Activated T-helper 1 cell treated with Interleukin-2 at 50 U/mL for 16 hours (primary cell): Measurements from ENCODE around the gene CCDC14.
"Not testable (repeated sequence)": the region's sequence is repeated elsewhere in the genome, so short reads cannot be mapped to it uniquely, and the experiment has no call there.

Experiments
- DNase-seq: peaks from one replicate; pipeline ENCODE4 v3.0.0-alpha.2; 2020; ENCODE audit warnings: low read depth

The CCDC14 gene

DNA sequence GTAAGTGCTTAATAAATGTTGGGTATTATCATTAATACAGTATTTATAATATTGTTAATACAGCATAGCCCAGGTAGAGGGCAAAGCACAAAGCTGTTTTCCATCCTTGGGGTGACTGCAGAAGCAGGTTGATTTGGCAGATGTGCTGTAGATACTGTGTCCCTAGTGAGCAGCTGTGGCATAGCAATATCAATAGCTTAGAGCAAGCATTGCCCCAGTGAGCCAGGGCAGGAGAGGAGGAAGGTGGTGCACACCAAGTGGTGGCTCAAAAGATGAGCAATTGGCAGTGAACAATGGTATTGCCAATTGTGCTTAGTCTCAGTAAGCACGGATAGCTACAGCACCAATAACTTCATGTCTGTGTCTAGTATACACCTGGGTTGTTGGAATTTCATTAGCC is 5.8 kb upstream of the CCDC14 start:
- DNase-seq = not testable (repeated sequence)

DNA sequence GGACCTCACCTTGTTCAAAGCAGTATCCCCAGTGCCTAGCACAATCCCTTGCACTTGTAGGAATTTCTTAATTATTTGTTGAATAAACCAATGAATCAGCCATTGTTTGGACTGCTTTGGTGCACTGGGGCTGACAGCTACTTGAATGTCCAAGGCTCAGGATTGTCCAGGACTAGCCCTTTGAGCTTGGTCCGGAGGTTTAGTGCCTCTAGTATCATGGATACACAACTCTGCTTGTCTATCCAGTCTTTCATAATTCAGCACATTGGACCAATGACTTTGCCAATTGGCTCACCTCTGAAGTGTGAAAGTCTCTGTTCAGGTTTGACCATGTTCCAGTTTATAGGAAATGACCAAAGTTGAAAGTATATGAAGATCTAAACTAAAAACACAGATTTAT is 3.8 kb upstream of the CCDC14 start:
- not testable (repeated sequence) for DNase-seq

DNA sequence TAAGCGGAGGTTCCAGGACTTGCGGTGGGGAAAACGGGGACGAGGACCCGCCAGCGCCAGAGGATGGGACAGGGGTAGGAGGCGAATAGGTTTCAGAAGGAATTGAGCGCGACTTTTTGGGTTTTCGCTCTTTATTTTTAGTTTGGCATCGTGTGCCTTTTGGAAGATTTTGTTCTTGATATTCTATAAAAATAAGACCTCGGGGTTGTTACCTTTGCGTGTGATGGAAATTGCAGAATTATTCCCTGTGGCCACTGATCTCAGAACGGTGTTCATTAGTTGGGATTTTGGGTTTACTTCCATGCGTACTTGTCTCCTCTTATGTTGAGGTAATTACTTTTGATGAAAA is 453 bp upstream of the CCDC14 start:
- no peak for DNase-seq

- no peak for DNase-seq
Observed at GRCh38 chr3:123953735-123954134, 7.3 kb downstream of the CCDC14 start.

GRCh38 chr3:123952844-123953520 is 8.0 kb downstream of the CCDC14 start:
- no peak for DNase-seq

DNA sequence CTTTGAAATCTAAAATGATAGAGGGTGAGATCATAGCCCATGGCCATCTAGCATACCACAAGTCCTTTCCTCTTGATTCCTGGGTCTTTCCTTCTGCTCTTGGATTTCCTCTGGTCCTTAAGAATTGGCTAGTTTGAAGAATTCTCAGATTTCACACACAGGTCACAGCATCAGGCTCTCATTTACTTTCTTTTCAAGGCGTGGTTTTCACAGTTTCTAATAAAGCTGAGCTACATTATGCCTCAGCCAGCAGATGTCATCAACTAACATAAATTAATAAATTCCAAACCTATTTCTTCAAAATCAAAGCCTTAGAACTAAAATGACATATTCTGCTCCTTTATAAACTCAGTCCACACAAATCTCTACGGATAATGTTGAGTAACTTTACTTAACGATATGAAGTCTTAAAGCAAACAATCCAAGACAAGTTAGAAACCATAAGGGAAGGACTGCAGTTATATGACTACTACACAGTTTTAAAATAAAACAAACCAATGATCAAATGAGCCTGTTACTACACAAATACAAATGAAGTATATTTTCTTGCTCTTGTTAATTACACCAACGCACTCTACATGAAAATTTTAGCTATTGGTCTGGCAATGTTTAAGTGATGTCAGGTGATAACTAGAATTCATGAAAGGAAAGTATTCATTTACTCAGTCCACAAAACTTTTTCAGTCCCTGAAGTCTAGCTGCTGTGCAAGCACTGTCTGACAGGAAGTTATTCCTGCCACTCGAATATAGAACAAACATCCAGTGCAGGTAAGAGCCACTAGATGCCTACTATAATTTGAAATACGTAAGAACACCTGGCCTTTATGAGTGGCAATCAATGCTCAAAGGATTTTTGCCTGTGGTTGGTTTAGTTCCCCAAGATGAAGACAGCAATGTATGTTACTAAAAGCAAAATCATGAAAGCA is 9.2 kb downstream of the CCDC14 start:
- no peak for DNase-seq

GRCh38 chr3:123949641-123950040 is 11.4 kb downstream of the CCDC14 start:
- DNase-seq = no peak

DNA sequence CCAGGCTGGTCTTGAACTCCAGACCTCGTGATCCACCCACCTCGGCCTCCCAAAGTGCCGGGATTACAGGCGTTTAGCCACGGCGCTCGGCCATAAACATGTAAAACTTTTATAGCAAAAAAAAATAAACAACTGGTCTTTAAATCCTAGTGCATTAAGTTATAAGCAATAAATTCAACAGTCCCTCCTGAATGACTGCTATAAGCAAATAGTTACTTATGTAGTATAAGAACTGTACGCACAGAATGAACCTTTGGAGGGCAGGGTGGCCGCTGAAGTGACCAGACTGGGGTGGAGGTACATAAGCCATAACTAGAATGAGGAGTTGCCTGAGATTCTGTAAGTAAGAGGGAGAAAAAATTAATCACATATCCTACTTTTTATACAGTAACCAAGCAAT is 12.6 kb downstream of the CCDC14 start:
- DNase-seq = no peak

- DNase-seq = no peak
Observed at GRCh38 chr3:123947482-123947881, 13.5 kb downstream of the CCDC14 start.

DNA sequence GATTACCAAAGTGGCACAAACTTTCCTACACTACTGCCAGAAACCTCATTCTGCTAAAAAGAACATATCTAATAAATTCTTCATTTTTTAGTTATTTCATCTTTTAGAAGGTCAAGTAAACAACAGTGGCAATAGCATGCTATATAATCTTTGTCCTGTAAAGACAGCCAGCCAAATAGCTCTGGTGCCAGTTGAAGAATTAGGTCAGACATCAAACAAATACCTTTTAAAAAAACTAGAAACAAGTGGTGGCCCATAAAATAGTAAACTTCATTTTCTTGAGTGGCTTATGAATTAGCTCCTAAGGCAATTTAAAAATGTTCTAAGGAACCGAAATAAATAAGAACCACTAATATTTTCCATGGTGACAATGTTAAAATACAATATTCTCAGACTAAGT is 19.5 kb downstream of the CCDC14 start:
- no peak for DNase-seq

GRCh38 chr3:123941121-123941520 is 19.9 kb downstream of the CCDC14 start:
- DNase-seq = no peak

GRCh38 chr3:123939706-123940105 is 21.3 kb downstream of the CCDC14 start:
- DNase-seq = no peak

DNA sequence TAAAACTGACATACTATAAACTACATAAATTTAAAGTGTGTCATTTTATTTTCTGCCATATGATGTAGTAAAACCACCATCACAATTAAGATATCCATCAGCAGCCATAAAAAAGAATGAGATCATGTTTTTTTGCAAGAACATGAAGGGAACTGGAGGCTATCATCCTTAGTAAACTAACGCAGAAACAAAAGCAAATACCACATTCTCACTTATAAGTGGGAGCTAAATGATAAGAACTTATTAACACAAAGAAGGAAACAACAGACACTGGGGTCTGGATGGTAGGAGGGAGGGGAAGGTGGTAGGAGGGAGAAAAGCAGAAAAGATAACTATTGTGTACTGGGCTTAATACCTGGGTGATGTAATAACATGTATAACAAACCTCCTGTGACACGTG is 24.6 kb downstream of the CCDC14 start:
- DNase-seq = no peak

- DNase-seq = no peak
Observed at GRCh38 chr3:123935830-123936229, 25.2 kb downstream of the CCDC14 start.

DNA sequence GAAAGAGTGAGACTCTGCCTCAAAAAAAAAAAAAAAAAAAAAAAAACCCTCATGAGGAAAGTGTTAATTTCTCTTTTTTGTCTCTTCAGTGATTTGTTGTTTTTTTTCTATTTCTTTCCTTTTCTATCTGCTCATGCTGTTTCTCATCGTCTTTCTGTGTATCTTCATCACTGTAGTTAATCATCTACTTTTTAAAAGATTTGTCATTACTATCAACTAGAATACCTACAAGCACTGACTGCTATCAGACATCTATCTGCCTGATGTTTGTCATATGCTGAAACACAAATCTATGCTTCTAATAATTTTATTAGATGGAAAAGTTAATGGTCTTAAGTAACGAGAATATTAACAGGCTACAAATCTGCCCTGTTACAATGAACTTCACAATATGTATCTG is 26.8 kb downstream of the CCDC14 start:
- no peak for DNase-seq

GRCh38 chr3:123930445-123930844 is 30.6 kb downstream of the CCDC14 start:
- DNase-seq = no peak

- no peak for DNase-seq
Observed at GRCh38 chr3:123929325-123929724, 31.7 kb downstream of the CCDC14 start.

GRCh38 chr3:123926396-123926795 is 34.6 kb downstream of the CCDC14 start:
- DNase-seq = no peak

GRCh38 chr3:123920868-123921267 is 40.2 kb downstream of the CCDC14 start:
- DNase-seq = no peak

DNA sequence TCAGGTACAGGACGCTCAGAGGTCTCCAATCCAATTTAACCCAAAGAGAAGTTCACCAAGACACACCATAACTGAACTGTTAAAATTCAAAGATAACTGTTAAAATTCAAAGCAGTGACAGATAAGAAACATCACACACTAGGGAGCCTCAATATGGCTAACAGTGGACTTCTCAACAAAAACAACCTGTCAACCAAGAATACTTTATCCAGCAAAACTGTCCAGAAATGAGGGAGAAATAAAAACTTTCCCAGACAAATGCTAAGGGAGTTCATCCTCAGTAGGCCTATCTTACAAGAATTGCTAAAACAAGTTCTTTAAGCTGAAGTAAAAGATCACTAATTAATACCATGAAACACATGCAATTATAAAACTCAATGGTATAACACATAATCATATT is 40.6 kb downstream of the CCDC14 start:
- no peak for DNase-seq

DNA sequence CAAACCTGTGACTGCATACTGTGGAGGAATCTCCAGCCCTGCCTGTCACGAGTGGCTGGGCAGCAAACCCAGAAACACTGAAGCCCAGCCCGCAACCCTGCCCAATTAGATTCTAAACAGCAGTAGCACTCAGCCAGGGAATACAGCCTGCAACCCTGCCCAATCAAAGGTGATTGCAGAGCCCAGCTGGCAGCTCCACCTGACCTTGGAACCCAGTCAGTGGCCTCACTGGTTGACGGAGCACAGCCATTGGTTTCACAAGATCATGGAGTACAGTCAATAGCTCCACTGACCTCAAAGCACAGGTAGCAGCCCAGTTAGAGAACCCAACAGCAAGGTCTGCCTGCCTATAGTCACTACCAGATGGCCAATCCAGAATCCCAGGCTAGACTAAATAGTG is 41.7 kb downstream of the CCDC14 start:
- no peak for DNase-seq

GRCh38 chr3:123914829-123915228 is 46.2 kb downstream of the CCDC14 start:
- no peak for DNase-seq

DNA sequence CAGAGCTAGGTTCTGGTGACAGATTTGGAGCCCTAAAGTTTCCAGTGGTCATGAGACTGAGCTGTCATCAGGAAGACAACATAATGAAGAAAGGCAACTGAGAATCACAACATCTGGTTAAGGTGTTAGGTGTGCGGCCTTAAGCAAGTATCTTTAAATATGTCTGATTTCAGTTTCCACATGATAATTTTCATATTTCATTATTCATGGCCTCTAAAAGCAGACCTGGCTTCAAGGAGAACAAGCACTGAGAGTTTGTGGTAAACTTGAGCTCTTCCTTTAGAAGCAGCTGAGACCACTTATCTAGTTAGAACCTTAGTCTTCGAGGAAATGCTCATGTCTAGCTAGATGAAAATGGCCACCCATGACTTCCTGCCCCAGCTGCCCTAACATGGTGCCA is 51.2 kb downstream of the CCDC14 start:
- no peak for DNase-seq

GRCh38 chr3:123907720-123908119 is 53.3 kb downstream of the CCDC14 start:
- DNase-seq = no peak
